ENCODE data around the gene PHACTR3. TPM values are rescaled to one million over a fixed set of nuclear protein-coding genes. Genes with fewer than 3 reads are reported as not detected.

Gene PHACTR3
- total RNA-seq, 1 donor from 2014 or later = not detected

DNA sequence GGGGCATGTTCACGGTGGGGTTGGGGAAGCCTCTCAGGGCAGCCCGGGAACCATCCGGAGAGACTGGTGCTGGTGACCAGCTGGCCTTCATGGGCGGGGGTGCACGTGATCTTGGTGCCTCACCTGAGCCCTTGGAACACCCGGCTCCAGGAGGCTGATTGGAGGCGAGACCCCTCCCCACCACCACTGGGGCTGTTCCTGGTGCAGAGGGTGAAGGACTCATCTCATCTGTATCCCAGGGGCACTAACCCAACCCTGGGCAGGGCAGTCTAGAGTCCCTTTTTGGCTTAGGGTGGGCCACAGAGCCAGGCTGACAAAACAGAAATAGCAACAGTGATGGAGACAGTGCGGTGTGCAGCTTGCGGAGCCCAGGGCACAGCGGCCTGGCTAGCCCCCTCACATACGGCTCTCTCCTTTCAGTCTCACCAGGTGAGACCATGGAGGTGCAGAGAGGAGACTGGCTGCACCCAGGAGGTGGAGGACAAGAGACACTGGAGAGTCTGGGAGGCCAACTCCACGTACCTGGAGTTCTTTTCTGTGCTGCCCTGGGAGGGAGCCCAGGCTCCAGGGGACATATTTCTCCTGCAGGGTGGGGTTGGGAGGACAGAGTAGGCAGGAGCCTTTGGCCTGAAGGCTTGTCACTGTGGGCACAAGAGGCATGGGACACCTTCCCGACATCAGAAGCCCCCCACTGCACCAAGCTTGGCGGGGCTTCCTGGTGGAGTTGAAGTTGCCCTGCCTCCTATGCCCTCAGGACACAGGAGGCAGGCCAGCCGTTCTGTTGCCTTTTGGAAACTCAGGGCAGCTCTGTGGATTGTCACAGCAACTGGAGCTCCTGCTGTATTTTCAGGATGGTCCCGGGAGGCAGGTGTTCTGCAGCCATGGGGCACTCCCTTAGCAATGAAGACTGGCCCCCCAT, 223.1 kb downstream of the PHACTR3 start:
- H3K4me3 Mint-ChIP-seq (ENCODE audit: unreplicated experiment) = no peak overlapping the region
- peaks cover 4% of the 10 kb centered on the region for H3K36me3 Mint-ChIP-seq (ENCODE audit: low read depth)
- TF ChIP-seq, protein P1, sequence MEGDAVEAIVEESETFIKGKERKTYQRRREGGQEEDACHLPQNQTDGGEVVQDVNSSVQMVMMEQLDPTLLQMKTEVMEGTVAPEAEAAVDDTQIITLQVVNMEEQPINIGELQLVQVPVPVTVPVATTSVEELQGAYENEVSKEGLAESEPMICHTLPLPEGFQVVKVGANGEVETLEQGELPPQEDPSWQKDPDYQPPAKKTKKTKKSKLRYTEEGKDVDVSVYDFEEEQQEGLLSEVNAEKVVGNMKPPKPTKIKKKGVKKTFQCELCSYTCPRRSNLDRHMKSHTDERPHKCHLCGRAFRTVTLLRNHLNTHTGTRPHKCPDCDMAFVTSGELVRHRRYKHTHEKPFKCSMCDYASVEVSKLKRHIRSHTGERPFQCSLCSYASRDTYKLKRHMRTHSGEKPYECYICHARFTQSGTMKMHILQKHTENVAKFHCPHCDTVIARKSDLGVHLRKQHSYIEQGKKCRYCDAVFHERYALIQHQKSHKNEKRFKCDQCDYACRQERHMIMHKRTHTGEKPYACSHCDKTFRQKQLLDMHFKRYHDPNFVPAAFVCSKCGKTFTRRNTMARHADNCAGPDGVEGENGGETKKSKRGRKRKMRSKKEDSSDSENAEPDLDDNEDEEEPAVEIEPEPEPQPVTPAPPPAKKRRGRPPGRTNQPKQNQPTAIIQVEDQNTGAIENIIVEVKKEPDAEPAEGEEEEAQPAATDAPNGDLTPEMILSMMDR (IDR thresholded peaks at IDR 0.05) = no peak
- H3K4me1 Mint-ChIP-seq (ENCODE audit: low read depth) = peaks cover 7% of the 10 kb centered on the region
- no peak for DNase-seq (ENCODE audit: low spot score)
- no peaks in the 10 kb centered on the region for H3K9me3 Mint-ChIP-seq (ENCODE audit: low read depth)
- peaks cover 35% of the 10 kb centered on the region for H3K27me3 Mint-ChIP-seq (ENCODE audit: low read depth)
- H3K27ac Mint-ChIP-seq (ENCODE audit: unreplicated experiment) = no peak overlapping the region

DNA sequence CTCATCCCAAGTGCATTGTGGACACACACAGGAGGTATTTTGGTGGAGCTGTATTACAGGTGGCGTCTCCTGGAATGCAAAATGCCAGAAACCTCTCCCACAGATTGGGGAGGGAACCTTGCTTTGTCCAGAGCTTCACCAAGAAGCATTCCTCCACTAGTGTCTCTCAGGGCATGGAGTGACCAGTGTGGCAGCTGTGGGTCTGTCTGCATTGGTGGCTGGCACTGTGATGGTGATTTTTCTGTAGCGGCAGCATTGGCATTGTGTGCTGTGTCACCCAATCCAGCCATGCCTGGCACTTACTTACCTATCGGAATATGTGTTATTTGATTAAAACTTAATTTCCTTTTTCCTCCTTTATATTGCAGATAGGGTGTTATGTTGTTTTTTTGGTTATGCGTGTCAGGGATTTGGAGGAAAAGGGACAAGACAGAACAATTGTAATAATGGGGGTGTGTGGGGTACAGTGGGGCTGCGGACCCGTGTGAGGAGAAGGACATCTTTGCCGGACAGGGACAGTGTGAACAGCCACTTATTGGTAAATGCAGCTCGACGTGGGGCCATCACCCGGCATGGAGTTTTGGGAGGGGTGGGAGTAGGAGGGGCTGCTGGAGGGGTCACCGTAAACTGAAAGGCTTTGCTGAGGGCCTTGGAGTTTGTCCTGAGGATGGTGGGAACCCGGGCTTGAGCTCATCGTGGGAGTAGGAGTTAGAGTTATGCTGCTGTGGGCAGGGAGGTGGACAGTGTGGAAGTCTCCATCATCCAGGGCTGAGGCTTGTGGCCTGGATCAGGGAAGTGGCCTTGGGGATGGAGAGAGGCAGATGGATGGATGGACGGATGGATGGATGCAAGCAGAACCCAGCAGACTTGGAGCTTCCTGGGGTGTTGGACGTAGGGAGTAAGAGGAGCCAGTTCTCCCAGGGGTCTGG, 224.0 kb downstream of the PHACTR3 start:
- no peaks in the 10 kb centered on the region for H3K9me3 Mint-ChIP-seq (ENCODE audit: low read depth)
- H3K27ac Mint-ChIP-seq (ENCODE audit: unreplicated experiment) = no peak overlapping the region
- H3K36me3 Mint-ChIP-seq (ENCODE audit: low read depth) = peaks cover 4% of the 10 kb centered on the region
- no peak for DNase-seq (ENCODE audit: low spot score)
- no peak overlapping the region for H3K4me3 Mint-ChIP-seq (ENCODE audit: unreplicated experiment)
- peaks cover 36% of the 10 kb centered on the region for H3K27me3 Mint-ChIP-seq (ENCODE audit: low read depth)
- TF ChIP-seq, protein P1 (IDR thresholded peaks at IDR 0.05) = no peak
- H3K4me1 Mint-ChIP-seq (ENCODE audit: low read depth) = peaks cover 7% of the 10 kb centered on the region

DNA sequence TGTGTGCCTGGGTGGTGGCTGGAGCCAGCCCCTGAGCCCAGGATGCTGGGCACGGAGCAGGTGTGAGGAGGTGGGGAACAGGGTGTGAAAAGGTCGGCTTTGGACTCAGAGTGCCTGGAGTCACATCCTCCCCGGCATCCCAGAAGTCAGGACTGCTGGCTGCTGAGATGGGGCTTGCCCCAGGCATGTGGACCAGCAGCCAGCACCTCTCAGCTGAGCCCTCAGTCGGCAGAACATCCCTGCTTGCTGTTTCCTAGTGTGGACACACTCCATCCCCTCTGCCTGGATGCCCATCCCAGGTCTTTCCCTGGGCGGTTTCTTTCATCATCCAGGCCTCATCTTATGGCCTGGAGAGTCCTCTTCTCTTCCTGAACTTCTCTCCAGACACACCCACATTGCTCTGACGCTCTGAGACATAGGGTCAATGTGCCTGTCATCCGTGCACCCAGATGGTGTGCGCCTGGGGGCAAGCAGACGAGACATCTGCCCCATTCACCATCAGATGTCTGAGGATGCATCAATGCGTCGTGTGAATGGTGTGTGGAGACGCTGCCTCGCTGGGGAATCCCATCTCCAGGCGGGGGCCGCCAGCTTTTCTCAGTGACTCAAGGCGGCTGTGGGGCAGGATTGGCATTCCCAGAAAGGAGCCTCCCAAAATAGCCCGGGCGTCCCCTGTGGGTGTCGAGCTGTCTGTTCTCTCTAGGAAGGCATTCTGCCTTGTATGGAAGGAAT, 224.9 kb downstream of the PHACTR3 start:
- Mint-ChIP-seq H3K27ac (ENCODE audit: unreplicated experiment) (no peak overlapping the region), H3K36me3 (ENCODE audit: low read depth) (peaks cover 4% of the 10 kb centered on the region), H3K9me3 (ENCODE audit: low read depth) (no peaks in the 10 kb centered on the region), H3K4me1 (ENCODE audit: low read depth) (peaks cover 7% of the 10 kb centered on the region), H3K27me3 (ENCODE audit: low read depth) (peaks cover 41% of the 10 kb centered on the region), H3K4me3 (ENCODE audit: unreplicated experiment) (no peak overlapping the region)
- TF ChIP-seq, protein P1 (IDR thresholded peaks at IDR 0.05) = no peak
- no peak for DNase-seq (ENCODE audit: low spot score)

DNA sequence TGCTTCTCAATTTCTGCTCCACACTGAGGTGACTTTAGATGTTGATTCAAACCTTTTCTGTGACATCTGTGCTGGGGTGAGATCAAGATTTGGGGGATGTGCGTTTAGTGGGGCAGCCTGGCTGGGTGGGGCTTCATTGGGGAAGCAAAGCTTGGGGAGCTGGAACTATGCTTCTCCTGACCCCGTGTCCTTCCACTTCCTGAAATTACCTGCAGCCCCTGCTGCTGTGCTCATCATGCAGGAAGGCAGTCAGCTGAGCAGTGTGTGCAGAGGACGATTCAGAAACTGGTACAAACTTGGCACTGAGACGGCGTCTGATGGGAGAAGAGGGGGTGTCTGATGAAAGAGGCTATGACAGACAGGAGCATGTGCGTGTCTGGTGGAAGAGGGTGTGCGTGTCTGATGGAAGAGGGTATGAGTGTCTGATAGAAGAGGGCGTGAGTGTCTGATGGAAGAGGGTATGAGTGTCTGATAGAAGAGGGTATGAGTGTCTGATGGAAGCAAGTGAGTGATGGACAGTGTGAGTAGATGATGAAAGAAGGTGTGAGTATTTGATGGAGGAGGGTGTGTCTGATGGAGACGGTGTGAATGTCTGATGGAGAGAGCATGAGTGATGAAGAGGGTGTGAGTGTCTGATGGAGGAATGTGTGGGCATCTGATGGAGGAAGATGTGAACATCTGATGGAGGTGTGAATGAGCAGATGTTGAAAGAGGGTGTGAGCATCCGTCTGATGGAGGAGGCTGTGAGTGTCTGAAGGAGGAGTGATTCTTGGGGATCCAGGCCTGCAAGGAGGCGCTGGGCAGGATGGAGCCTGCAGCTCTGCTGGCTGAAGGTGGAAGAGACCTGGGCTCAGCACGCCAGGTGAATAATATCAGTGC, 225.7 kb downstream of the PHACTR3 start:
- H3K27ac Mint-ChIP-seq (ENCODE audit: unreplicated experiment) = no peak overlapping the region

More for the DNA sequence above, 225.7 kb downstream of the PHACTR3 start:
- no peak for DNase-seq (ENCODE audit: low spot score)
- Mint-ChIP-seq H3K4me1 (ENCODE audit: low read depth) (peaks cover 9% of the 10 kb centered on the region), H3K4me3 (ENCODE audit: unreplicated experiment) (no peak overlapping the region), H3K9me3 (ENCODE audit: low read depth) (no peaks in the 10 kb centered on the region), H3K27me3 (ENCODE audit: low read depth) (peaks cover 43% of the 10 kb centered on the region), H3K36me3 (ENCODE audit: low read depth) (peaks cover 4% of the 10 kb centered on the region)
- TF ChIP-seq, protein P1 (IDR thresholded peaks at IDR 0.05) = no peak
